ENCODE data around the gene MRPL42.

MRPL42 gene

GRCh38 chr12:93500667-93501066 is 33.4 kb downstream of the MRPL42 start:
- no peak for DNase-seq

- peak; percentile 7 to 77 for DNase-seq
Observed at GRCh38 chr12:93502802-93503623, 35.7 kb downstream of the MRPL42 start.

GRCh38 chr12:93507165-93507564 is 39.9 kb downstream of the MRPL42 start:
- DNase-seq: no peak

GRCh38 chr12:93509506-93509905 is 42.2 kb downstream of the MRPL42 start:
- no peak for DNase-seq

GRCh38 chr12:93514853-93515252 is 47.5 kb downstream of the MRPL42 start:
- DNase-seq: no peak

GRCh38 chr12:93518725-93519124 is 51.4 kb downstream of the MRPL42 start:
- DNase-seq: no peak

- DNase-seq: no peak
Observed at GRCh38 chr12:93519859-93520258, 52.5 kb downstream of the MRPL42 start.

- DNase-seq: no peak
Observed at GRCh38 chr12:93520454-93520853, 53.1 kb downstream of the MRPL42 start.

- DNase-seq: no peak
Observed at GRCh38 chr12:93521225-93522080, 54.1 kb downstream of the MRPL42 start.

- DNase-seq: no peak
Observed at GRCh38 chr12:93524386-93525133, 57.2 kb downstream of the MRPL42 start.

- no peak for DNase-seq
Observed at GRCh38 chr12:93526786-93527428, 59.6 kb downstream of the MRPL42 start.

GRCh38 chr12:93530358-93530757 is 63.0 kb downstream of the MRPL42 start:
- peak in 1 of 2 donors; percentile 43 for DNase-seq

GRCh38 chr12:93533310-93533709 is 66.0 kb downstream of the MRPL42 start:
- no peak for DNase-seq

GRCh38 chr12:93536111-93536765 is 68.9 kb downstream of the MRPL42 start:
- DNase-seq: no peak

- DNase-seq: no peak
Observed at GRCh38 chr12:93536766-93537488, 69.6 kb downstream of the MRPL42 start.

- DNase-seq: no peak
Observed at GRCh38 chr12:93537769-93538168, 70.5 kb downstream of the MRPL42 start.

- DNase-seq: no peak
Observed at GRCh38 chr12:93539821-93540220, 72.5 kb downstream of the MRPL42 start.

GRCh38 chr12:93540466-93540865 is 73.2 kb downstream of the MRPL42 start:
- DNase-seq: no peak

GRCh38 chr12:93541578-93542225 is 74.4 kb downstream of the MRPL42 start:
- DNase-seq: no peak

GRCh38 chr12:93547778-93548177 is 80.5 kb downstream of the MRPL42 start:
- no peak for DNase-seq

GRCh38 chr12:93549174-93549573 is 81.9 kb downstream of the MRPL42 start:
- no peak for DNase-seq
